HG03571 (cell line): ENCODE results near the gene SNX24.

Source experiments
- ATAC-seq: cut with Tn5 transposase; IDR thresholded peaks from one replicate; pipeline ENCODE4 v1.9.1; 2021; ENCODE audit not compliant: unreplicated experiment

Gene SNX24

DNA sequence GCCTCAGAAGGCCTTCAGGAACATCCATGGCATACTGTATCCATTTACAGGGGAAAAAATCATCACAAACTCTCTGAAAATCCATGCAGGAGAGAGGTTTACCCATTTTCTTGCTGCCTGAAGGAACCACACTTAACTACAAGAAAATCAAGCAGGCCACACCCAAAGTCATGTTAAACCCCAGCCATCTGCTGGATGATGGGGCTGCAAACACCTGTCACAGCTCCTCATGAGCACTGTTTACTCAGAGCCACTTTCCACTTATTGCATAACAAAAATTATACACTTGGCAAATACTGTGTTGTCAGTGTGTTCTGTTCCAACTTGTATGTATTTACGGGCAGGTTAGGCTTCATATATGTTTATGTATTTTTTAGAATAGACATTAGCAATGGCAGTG, 155.3 kb downstream of the SNX24 start:
- no peak for ATAC-seq

DNA sequence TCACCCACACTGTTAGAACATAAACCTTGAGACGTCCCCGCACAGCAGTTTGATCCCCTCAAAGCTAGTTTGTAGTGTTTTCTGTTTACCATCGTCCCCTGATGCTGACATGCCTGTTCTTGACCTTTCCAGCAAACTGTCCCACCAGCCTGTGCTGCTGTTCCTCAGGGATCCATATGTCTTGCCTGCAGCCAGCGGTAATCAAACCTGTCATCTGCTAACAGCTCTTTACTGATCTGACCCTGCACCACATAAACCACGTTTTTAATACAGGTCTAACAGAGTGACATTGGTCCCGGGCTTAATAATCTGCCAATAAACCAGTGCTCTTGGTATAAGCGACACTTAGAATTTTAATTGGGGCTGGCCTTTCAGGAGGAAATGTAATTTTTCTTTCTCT, 156.4 kb downstream of the SNX24 start:
- ATAC-seq, result no peak

DNA sequence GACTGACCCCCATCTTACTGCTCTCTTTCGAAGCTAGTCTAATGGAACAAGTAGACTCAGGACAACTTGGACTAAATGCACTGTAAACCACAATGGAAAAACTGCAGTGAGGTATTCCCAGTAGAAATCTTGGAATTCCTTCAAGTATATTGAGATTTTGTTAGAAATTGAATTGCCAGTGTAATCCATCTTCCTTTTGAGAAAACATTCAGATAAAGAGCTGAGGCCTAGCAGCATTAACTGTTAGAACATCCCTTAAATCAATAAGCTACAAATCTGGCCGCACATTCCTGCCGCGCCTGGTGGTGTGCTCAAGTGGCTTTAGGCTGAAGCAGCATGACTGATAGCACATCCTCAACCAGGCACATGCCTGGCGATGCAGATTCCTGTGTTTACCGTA, 161.8 kb downstream of the SNX24 start:
- ATAC-seq, result no peak

DNA sequence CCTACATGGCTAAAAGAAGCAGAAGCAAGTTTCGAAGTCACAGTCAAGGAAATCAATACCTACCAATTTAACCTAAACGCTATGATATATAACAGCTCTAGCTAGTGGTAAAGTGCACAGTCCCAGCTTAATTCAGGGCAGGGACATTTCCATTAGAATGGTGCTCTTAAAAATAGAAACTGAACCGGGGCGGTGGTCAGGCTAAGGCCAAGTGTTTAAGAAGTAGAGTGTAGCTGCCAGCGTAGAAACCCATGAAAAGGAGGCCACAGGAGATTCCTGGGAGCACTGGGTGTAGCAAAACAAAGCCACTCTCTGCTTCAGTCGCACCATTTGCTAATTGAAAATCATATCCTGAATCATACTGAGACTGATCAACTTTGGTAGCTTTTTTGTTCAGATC, 162.3 kb downstream of the SNX24 start:
- ATAC-seq, result no peak

DNA sequence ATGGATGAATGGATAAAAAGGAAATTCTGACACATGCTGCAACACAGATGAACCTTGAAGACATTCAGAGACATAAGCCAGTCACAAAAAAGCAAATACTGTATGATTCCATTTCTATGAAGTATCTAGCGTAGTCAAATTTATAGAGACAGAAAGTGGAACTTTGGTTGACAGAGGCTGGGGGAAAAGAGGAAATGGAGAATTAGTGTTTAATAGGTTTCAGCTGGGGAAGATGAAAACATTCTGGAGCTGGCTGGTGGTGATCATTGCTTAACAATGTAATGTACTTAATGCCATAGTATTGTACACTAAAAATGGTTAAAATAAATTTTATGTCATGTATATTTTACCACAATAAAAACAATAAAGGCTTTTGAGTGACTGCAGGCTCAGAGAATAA, 166.9 kb downstream of the SNX24 start:
- no peak for ATAC-seq

DNA sequence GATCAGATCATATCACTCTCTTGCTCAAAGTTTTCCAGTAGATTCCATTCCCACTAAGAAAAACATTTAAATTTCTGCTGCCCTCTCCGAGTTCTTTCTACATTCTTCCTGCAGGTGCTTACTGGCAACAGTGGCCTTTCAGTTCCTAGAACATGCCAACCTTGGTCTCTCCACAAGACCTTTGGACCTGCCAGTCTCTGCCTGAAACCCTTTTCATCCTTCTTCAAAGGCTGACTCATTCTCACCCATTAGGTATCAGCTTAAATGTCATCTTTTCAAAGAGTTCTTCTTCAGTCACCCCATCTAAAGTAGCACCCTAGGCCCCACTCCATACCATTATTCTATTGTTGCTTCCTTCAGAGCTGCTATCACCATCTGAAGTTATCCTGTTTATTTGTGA, 169.3 kb downstream of the SNX24 start:
- ATAC-seq, result no peak

DNA sequence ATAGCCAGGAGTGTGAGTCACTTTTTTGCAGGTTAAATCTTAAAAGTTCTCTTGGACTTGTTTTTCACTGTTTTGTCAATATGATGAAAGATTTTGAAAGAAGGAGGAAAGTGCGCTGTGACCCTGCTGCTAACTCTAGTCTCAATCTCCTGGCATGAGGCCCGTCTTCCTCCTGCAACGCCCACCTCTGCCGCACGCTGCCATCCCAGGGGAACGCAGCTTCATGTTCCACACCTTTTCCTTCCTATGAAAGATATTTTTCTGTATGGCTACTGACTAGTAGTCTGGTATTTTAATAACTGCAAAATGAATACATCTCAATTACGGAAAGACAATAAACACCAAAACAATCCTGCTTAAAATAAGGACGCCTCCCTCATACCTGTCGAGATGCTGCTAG, 182.8 kb downstream of the SNX24 start:
- ATAC-seq, result no peak

DNA sequence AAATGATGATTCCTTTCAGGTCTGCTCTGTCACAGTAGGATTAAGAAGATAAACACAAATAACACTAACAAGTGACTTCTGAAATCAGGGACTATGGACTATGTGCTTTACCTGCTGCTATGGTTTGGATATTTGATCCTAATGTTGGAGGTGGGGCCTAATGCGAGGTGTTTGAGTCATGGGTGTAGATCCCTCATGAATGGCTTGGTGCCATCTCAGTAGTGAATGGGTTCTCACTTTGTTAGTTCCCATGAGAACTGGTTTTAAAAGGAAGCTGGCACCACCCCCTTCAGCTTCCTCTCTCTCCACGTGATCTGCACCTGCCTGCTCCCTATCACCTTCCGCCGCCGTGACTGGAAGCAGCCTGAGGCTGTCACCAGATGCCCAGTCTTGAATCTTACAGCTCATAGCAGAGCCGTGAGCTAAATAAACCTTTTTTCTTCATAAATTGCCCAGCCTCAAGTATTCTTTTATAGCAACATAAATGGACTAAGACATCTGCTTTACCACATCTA, 187.8 kb downstream of the SNX24 start:
- no peak for ATAC-seq

DNA sequence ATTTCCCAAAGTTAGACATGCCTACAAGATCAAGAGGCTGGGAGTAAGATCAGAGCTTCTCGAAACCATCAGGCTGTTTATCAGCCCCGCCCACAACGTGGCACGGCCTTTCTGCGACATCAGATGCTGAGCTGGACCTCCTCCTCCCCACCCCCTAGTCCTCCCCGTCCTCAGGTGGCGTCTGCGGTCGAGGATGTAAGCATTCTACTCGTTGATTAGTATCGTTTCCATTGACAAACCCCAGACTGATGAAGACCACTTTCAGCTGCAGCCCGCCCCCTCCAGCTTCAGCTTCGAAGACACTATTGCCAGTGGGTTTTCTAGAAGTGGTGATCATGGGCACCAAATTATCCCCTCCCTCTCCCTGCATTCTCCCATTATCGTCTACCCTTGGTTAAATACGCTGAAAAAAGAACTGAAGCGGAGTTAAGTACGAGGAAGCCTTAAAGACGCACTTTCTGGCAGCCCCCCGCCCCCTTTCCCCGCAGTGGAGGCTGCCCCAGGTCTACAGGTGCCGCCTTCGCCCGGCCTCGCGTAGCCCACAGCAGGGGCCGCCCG, 190.0 kb downstream of the SNX24 start:
- ATAC-seq, result no peak

DNA sequence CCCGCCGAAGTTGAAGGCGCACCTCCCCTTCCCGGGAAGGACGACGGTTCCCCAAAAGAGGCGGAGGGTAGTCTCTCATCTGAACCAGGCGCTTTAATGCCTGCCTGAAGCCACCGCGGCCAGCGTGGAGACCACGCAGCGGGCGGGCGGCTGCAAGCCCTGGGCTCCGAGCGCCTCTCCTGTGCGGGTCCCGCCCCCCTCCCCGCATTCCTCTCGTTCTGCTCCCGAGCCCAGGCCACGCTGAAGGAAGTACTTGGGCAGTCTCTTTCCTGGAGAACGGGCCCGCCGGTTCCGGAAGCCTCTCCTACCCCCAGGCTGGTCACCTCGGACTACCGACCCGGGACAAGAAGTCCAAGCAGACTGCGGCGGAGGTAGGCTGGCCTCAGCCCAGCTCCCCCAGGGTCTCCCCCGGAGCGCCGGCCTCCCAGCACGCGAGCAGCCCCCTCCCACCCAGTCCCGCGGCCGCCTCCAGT, 190.5 kb downstream of the SNX24 start:
- no peak for ATAC-seq

DNA sequence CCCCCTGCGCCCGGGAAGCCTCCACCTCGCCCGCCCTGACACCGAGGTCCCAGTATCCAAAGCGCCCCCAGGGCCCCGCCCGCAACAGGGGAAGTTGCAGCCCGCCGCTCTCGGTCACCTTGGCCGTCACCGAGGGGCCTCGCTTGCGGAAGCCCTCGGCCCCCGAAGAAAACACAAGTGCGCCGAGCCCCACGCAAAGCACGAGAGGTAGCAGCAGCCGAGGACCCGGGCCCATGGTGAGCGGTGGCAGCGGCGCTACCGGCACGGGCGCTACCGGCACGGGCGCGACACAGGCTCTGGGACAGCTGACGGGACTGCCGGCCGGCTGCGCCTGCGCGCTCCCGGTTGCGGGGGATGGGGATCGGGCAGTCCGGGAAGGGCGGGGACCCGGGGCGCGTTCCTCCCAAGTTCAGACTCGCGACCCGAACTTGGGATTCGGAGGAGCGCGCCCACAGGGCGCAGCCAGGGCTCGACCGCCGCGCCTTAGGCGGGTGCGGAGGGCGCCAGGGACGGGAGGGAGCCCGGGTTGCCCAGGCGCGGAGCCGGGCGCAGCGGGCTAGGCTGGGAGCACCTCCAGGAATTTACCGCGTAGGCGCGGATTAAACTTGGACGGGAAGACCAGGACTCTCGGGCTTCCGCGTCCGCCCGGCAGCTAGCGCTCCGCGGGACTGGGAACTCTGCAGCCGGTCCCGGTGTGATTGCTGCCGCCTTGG, 191.1 kb downstream of the SNX24 start, which contains the start of gene PPIC:
Gene PPIC (minus strand): TSS at position 335 of the 713 bp plus-strand sequence. CDS start 100 bp downstream, at position 235.
- ATAC-seq, result no peak

DNA sequence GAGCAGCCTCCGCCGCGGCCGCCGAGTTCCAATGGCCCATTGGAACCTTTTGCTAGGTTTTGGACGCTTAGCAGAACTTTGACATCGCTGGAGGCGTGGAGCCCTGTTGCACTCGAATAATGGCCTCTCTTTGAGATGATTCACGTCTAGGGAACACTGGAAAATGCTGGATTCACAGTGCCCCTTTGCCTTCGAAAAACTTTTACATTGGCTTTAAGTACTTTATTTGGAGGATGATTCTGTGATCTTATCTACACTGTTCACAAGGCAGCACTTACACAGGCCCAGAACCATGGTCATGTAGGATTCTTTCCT, 191.6 kb downstream of the SNX24 start:
- ATAC-seq, result no peak

DNA sequence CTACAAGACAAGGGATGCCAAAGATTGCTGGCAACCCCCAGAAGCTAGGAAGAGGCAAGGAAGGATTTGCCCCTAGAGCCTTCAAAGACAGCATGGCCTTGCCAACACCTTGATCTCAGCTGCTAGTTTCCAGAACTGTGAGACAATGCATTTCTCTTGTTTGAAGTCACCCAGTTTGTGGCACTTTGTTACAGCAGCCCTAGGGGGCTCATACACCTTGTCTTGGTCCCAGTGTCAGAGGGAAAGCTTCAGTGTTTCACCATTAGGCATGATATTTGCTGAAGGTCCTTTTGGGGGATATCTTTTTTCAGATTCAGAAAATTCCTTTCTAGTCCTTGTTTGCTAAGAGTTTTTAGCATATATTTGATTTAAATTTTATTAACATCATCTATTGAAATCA, 194.3 kb downstream of the SNX24 start:
- no peak for ATAC-seq

DNA sequence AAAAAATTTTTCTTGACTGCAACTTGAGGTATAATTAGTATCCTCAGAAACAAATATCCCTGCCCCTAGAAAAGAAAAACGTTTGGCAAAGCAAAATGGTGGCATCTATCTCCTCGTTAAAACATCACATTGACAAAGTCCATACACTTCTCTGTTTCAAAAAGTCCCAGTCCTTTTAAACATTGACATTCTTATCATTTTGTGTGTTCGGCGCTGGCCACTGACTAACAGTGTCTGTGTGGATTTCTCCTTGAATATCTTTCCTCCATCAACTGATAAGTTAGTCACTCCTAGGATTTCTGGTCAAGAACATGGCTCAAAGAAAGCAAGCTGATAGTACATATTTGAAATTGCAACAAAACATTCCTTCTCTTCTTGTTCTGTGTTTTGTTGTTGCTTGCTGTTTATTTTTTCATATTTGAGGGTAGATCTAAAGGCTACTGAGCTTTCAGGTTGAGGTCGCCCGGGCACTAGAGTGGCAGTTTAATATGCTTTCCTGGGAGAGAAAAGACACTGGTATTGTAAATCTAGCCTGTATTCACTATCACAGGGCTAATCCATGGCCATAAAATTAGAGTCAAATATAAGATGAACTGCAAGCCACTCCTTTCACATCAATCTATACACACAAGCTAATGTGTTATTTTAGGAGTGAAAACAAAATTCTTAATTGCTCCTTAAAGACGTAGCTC, 199.7 kb downstream of the SNX24 start:
- ATAC-seq, result no peak

DNA sequence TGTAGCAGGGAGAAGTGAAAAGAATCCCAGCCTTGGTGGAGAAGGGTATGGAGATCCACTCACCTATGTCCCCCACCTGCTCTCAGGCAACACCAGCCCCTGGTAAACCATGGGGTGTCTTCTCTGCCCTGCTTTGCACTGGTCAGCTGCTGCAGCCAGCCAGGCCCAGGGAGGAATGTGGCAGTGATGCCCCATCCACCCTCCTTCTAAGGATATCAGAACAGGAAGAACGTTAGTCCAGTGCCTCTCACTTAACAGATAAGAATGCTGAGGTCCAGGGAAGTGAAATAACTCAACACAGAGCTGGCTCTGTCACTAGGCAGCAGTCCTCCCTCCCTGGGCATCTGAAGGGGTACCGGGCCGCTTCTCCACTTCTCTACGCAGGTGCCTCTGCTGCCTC, 200.8 kb downstream of the SNX24 start:
- ATAC-seq, result no peak

DNA sequence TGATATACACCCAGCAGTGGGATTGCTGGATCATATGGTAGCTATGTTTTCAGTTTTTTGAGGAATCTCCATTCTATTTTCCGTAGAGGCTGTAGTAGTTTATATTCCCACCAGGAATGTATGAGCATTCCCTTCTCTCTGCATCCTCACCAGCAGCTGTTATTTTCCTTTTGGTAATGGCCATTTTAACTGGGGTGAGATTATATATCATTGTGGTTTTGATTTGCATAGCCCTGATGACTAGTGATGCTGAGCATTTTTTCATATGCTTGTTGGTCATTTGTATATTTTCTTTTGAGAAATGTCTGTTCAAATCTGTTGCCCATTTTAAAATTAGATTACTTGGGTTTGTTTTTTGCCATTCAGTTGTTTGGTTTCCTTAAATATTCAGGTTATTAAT, 202.3 kb downstream of the SNX24 start:
- no peak for ATAC-seq

DNA sequence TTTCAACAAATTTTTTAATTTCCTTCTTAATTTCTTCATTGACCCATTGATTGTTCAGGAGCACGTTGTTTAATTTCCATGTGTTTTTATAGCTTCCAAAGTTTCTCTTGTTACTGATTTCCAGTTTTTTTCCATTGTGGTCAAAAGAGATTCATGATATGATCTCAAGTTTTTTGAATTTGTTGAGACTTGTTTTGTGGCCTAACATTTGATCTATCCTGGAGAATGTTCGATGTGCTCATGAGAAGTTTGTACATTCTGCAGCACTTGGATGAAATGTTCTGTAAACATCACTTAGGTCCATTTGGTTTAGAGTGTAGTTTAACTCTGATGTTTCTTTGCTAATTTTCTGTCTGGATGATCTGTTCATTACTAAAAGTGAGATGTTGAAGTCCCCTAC, 205.8 kb downstream of the SNX24 start:
- no peak for ATAC-seq
